NCI-H2227 (cell line): Measurements from ENCODE around the gene NFILZ.
"Not testable (repeated sequence)": the region's sequence is repeated elsewhere in the genome, so short reads cannot be mapped to it uniquely, and the experiment has no call there.

Source experiments
- DNase-seq: peaks from one replicate; lab custom pipeline; 2025; ENCODE audit not compliant: unreplicated experiment; lab: John Stamatoyannopoulos, UW

The NFILZ gene

DNA sequence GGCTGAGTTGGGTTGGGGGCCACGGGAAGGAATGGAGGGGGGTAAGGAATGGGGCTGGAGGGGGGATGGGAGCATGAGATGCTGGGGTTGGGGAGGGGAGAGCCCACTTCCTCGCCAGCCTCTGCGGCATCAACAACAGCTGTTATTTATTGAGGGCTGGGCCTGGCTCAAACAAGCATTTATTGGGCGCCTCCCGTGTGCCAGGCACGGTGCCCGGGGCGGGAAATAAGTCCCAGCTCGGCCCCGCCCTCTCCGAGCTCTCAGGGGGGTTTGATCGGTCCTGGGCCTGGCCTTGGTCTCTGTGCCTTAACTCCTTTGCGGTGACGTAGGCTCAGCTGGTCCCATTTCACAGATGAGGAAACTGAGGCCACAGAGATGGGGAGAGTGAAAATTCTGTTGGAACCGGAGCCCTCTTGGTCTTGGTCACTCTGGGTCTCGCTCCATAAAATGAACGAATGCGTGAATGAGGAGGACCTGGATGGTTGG is 19.0 kb upstream of the NFILZ start:
- peak; percentile 30 for DNase-seq

- DNase-seq, result peak; percentile 39
Observed at GRCh38 chr19:8611877-8612806, 18.3 kb upstream of the NFILZ start.

GRCh38 chr19:8612807-8613171 is 17.6 kb upstream of the NFILZ start:
- no peak for DNase-seq

- no peak for DNase-seq
Observed at GRCh38 chr19:8614455-8614854, 16.0 kb upstream of the NFILZ start.

DNA sequence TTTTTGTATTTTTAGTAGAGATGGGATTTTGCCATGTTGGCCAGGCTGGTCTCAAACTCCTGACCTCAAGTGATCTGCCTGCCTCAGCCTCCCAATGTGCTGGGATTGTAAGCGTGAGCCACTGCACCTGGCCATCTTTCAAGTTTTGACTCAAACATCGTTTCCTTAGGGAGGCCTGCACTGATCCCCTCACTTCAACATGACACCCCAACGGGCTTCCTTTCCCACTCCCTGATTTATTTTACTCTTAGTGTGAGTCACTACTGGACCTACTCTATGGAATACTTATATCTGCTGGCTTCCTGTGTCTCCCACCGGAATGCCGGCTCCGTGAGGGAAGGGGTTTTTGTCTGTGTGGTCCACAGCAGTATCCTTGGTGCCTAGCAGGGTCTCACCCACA is 15.4 kb upstream of the NFILZ start:
- DNase-seq, result no peak

DNA sequence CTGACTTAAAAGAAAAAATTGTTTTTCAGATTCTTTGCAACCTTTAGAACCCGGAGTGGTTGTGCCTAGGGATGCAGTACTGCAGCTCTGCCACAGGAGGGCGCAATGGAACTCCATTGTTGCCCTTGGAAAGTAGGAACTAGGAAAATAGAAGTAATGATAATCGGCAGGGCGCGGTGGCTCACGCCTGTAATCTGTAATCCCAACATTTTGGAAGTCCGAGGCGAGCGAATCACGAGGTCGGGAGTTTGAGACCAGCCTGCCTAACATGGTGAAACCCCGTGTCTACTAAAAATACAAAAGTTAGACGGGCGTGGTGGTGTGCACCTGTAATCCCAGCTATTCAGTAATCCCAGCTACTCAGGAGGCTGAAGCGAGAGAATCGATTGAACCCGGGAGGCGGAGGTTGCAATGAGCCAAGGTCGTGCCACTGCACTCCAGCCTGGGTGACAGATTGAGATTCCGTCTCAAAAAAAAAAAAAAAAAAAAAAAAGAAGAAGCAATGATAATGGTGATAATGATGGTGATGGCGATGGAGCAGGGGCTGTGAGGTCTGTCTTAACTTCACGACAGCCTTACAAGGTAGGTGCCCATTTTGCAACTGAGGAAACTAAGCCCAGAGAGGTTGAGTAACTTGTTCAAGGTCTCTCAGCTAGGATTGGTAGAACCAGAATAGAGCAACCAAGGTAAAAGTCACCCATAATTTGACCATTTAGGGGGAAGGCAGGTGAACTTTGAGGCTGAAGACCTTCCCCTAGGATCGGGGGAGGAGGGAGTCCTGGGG is 14.4 kb upstream of the NFILZ start:
- DNase-seq, result peak; percentile 58

DNA sequence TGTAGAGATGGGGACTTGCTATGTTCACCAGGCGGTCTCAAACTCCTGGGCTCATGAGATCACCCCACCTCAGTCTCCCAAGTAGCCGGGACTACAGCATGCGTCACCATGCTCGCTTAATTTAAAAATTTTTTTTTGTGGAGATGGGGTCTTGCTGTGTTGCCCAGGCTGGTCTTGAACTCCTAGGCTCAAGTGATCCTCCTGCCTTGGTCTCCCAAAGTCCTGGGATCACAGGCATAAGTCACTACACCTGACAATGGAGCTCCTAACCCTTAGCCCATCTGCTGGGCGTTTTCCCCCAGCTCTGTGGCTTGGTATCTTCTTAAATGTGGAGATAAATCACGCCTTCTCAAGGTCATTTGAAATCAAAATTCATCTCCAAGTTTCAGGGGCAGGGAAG is 13.6 kb upstream of the NFILZ start:
- DNase-seq, result no peak

- not testable (repeated sequence) for DNase-seq
Observed at GRCh38 chr19:8617325-8617724, 13.1 kb upstream of the NFILZ start.

- DNase-seq, result no peak
Observed at GRCh38 chr19:8617984-8618383, 12.4 kb upstream of the NFILZ start.

- DNase-seq, result no peak
Observed at GRCh38 chr19:8618751-8619150, 11.7 kb upstream of the NFILZ start.

DNA sequence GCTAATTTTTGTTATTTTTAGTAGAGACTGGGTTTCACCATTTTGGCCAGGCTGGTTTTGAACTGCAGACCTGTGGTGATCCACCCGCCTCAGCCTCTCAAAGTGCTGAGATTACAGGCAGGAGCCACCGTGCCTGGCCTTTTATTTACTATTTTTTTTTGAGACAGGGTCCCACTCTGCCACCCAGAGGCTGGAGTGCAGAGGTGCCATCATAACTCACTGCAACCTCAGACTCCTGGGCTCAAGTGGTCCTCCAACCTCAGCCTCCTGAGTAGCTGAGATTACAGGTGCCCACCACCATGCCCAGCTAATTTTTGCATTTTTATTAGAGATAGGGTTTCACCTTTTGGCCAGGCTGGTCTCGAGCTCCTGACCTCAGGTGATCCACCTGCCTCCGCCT is 7.5 kb upstream of the NFILZ start:
- not testable (repeated sequence) for DNase-seq

GRCh38 chr19:8626842-8627241 is 3.6 kb upstream of the NFILZ start:
- no peak for DNase-seq

DNA sequence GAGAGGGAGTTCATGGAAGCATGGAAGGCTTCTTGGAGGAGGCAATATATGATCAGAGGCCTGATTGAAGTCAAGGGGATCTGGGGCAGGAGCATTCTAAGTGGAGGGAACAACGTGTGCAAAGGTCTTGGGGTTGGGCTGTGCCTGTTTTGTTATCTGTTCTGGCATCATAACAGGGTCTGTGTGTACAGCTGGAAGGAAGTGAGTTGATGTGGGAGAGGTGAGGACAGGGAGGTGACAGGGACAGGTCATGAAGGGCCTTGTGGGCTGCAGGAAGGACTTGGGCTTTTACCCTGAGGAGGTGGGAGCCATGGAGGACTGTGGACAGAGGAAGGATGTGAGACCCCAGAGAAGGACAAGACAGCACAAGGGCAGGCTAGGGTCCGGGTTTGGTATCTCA is 1.2 kb upstream of the NFILZ start:
- DNase-seq, result no peak

DNA sequence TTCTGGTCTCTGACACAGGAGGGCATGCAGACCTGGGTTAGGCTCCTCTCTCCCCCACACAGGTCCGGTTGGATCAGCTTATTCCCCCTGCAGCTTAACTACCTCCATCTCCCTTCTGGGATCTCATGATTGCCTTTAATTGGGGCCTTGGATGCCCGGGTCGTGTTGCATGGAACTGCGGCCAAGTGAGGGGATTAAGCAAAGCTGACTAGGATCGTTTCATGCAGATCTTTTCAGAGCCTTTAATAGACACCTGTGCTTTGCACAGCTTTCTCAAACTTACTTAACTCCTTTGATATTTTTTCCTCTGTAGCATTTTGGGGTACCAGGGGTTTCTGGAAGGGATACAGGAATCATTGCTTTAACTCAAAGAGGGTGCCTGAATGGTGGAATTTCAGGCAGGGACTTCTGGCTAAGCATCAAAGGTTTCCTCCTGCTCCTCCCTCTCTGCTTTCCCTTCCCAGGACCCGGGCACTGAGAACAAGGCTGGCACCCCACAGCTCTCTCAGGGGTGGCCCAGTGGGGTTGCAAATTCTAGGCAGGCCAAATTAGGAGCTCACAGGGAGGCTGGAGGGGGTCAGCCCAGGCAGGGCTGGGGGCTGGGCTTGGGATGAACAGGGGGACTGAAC is 477 bp downstream of the NFILZ start:
- DNase-seq, result no peak

GRCh38 chr19:8631425-8631819 is 989 bp downstream of the NFILZ start:
- DNase-seq, result no peak

DNA sequence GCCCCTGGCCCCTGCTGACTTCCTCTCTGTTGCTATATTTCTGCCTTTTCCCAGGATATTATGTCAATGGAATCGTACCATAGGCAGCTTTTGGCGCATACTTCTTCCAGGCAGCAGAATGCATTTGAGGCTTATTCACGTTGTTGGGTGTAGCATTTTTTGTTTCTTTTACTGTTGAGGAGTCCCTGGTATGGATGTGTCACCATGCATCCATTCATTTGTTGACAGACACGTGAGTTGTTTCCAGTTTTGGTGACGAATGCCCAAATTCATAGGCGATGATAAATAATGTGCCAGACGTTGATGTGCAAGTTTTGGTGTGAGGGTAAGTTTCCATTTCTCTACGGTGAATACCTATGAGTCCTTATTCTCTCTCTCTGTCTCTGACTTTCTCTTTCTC is 5.0 kb downstream of the NFILZ start:
- DNase-seq, result no peak

- not testable (repeated sequence) for DNase-seq
Observed at GRCh38 chr19:8637070-8637469, 6.6 kb downstream of the NFILZ start.

DNA sequence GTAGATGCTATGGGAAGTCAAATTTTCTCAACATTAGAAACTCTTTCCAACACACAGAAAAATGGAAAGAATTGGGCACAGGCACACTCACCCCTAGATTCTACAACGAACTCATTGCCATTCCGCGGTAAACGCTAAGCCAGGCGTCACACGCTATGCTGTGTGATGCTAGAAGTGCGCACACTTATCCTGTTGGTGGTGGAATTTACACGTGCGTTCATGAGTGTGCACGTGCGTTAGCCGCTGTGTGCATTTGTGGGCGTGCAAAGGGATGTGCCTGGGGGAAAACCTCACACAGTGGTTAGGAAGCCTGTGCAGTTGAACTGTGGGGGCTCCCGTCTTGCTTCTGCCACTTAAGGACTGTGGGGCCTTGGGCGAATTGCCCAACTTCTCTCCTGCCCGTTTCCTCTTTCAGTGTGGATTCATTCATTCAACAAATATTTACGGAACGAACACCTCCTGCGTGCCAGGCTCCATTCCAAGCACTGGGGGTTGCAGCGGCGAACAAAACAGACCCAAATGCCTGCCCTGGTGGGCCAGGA is 7.7 kb downstream of the NFILZ start:
- no peak for DNase-seq

GRCh38 chr19:8639821-8640401 is 9.5 kb downstream of the NFILZ start:
- no peak for DNase-seq

DNA sequence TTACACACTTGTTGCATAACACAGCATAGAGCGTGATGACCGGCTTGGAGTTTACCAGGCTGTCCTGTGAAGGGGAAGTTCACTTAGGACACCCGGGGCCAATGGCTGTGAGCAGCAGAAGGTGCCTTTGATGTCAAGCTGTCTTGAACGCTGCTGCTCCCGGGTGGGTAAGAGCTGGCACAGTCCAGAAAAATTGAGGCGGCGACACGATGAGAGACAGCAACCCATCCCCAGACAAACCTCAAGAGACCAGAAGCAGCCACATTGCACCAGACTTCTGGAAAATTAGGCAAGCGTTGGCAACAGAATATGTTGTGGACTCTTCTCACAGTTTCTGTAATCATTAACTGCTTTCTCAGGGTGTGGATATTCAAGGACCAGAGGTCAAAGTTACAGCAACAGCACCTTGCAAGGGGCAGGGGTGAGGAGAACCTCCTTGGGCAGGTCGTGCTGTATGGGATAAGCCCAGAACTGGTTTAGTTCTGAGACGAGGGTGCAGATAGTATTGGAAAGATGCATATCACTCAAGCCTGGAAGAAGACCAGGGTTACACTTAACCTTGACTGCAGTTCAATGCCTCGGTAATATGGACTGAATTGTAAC is 10.1 kb downstream of the NFILZ start:
- no peak for DNase-seq
